HUES6 (cell line): Measurements from ENCODE around the gene TMEM258.

ENCODE experiments used
- H3K27ac ChIP-seq: 2 replicates; pipeline ENCODE4 v1.7.0; 2013; ENCODE audit warnings: low read depth, mild to moderate bottlenecking, low read length, inconsistent platforms
- H3K27me3 ChIP-seq: 2 replicates; pipeline ENCODE4 v1.6.1; 2013; ENCODE audit warnings: low read length; ENCODE audit not compliant: control insufficient read depth, insufficient read depth
- H3K36me3 ChIP-seq: 2 replicates; pipeline ENCODE4 v1.6.1; 2013; ENCODE audit warnings: low read length; ENCODE audit not compliant: control insufficient read depth, insufficient read depth
- H3K4me1 ChIP-seq: 2 replicates; pipeline ENCODE4 v1.6.1; 2013; ENCODE audit warnings: low read length; ENCODE audit not compliant: control insufficient read depth, insufficient read depth
- H3K4me3 ChIP-seq: 2 replicates; pipeline ENCODE4 v1.5.1; 2013; ENCODE audit warnings: low read depth, low read length
- H3K9ac ChIP-seq: one replicate; pipeline ENCODE4 v1.6.1; 2013; ENCODE audit warnings: mild to moderate bottlenecking, low read length
- H3K9me3 ChIP-seq: 2 replicates; pipeline ENCODE4 v1.6.1; 2013; ENCODE audit warnings: low read depth, low read length; ENCODE audit not compliant: control insufficient read depth, insufficient read depth

TMEM258 gene

GRCh38 chr11:61744609-61745156, 47.7 kb downstream of the TMEM258 start:
- Histone ChIP-seq H3K9me3 (no peaks in the 10 kb centered on the region), H3K36me3 (peaks cover 11% of the 10 kb centered on the region), H3K27ac (no peak overlapping the region), H3K27me3 (no peaks in the 10 kb centered on the region), H3K4me3 (no peak overlapping the region), H3K9ac (no peak overlapping the region), H3K4me1 (peaks cover 24% of the 10 kb centered on the region)

- Histone ChIP-seq H3K27me3 (no peaks in the 10 kb centered on the region), H3K27ac (no peak overlapping the region), H3K9ac (no peak overlapping the region), H3K9me3 (no peaks in the 10 kb centered on the region), H3K4me3 (no peak overlapping the region), H3K4me1 (peaks cover 19% of the 10 kb centered on the region), H3K36me3 (peaks cover 11% of the 10 kb centered on the region)
Observed at GRCh38 chr11:61744181-61744580, 48.2 kb downstream of the TMEM258 start.

- Histone ChIP-seq H3K4me1 (peaks cover 13% of the 10 kb centered on the region), H3K36me3 (peaks cover 11% of the 10 kb centered on the region), H3K9me3 (no peaks in the 10 kb centered on the region), H3K9ac (no peak overlapping the region), H3K27me3 (no peaks in the 10 kb centered on the region), H3K4me3 (no peak overlapping the region), H3K27ac (no peak overlapping the region)
Observed at GRCh38 chr11:61743486-61744095, 48.8 kb downstream of the TMEM258 start.

GRCh38 chr11:61742391-61742790, 50.0 kb downstream of the TMEM258 start:
- Histone ChIP-seq H3K9ac (no peak overlapping the region), H3K4me3 (no peak overlapping the region), H3K27me3 (no peaks in the 10 kb centered on the region), H3K4me1 (peaks cover 5% of the 10 kb centered on the region), H3K36me3 (peaks cover 14% of the 10 kb centered on the region), H3K9me3 (no peaks in the 10 kb centered on the region), H3K27ac (no peak overlapping the region)

- Histone ChIP-seq H3K4me3 (no peak overlapping the region), H3K9ac (no peak overlapping the region), H3K27me3 (no peaks in the 10 kb centered on the region), H3K4me1 (peaks cover 3% of the 10 kb centered on the region; the same call in 1 of the 2 replicates), H3K36me3 (peaks cover 24% of the 10 kb centered on the region), H3K9me3 (no peaks in the 10 kb centered on the region), H3K27ac (no peak overlapping the region)
Observed at GRCh38 chr11:61739966-61740365, 52.4 kb downstream of the TMEM258 start.

GRCh38 chr11:61739413-61739812, 53.0 kb downstream of the TMEM258 start:
- Histone ChIP-seq H3K27me3 (no peaks in the 10 kb centered on the region), H3K4me3 (no peak overlapping the region), H3K4me1 (peaks cover 3% of the 10 kb centered on the region; the same call in 1 of the 2 replicates), H3K36me3 (peaks cover 24% of the 10 kb centered on the region), H3K27ac (no peak overlapping the region), H3K9ac (no peak overlapping the region), H3K9me3 (no peaks in the 10 kb centered on the region)
